Fibroblast of skin of left biceps (primary cell): Measurements from ENCODE around the gene HADH.
"Not testable (repeated sequence)": the region's sequence is repeated elsewhere in the genome, so short reads cannot be mapped to it uniquely, and the experiment has no call there.

ENCODE experiments used
- DNase-seq, 2 experiments: peaks; one replicate each; pipeline ENCODE4 v3.0.0-alpha.2; 2013; ENCODE audit warnings: low read depth in 2 of 2

HADH gene

DNA sequence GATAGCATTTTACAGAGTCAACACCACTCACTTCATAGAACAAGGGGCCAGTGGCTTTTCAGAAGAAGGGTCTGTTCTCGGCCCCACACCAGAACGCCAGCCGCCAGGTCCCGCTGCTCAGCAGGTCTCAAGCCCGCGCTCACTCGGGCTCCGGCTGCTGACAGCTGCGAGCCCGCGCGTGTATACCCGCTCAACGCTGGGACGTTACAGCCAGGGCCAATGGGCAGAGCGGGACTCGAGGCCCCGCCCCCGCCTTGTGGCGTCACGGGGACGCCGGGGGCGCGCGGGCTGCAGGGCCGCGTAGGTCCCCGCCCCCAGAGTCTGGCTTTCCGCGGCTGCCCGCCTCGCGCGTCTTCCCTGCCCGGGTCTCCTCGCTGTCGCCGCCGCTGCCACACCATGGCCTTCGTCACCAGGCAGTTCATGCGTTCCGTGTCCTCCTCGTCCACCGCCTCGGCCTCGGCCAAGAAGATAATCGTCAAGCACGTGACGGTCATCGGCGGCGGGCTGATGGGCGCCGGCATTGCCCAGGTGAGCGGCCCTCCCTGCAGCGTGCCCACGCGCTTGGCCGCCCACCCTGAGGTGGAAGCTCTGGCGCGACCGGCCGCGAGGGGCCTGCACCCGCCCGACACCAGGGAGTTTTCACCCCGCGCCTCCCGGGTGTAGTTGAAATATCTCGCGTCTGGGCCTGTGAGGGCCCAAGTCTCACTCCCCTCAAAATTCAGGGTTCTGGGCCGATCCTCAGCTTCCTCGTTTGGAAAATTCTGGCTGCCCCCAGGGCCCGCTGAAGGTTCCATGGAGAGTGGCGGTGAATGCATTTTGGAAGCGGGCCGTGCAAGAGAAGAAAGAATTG, at the start of gene HADH:
HADH (plus strand) TSS at position 353 of the 850 bp plus-strand sequence; CDS start at position 397, 44 bp downstream.
- DNase-seq: peak; percentile 58 to 66

DNA sequence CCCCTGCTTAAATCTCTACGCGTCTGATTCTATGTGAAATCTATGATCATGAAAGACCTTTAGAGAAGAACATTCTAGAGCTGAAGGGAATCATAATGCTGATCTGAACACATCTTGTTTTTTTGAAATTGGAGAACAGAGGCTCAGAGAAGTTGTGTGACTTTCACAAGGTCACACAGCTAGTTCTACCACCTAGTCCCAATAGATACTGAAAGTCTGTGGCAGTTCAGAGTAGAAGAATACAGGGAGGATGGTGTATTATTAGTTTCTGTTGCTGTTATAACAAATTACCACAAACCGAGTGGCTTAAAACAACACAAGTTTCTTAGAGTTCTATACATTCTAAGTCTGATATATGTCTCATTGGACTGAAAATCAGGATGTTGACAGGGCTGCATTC, 43.9 kb upstream of the HADH start:
- DNase-seq: no peak

DNA sequence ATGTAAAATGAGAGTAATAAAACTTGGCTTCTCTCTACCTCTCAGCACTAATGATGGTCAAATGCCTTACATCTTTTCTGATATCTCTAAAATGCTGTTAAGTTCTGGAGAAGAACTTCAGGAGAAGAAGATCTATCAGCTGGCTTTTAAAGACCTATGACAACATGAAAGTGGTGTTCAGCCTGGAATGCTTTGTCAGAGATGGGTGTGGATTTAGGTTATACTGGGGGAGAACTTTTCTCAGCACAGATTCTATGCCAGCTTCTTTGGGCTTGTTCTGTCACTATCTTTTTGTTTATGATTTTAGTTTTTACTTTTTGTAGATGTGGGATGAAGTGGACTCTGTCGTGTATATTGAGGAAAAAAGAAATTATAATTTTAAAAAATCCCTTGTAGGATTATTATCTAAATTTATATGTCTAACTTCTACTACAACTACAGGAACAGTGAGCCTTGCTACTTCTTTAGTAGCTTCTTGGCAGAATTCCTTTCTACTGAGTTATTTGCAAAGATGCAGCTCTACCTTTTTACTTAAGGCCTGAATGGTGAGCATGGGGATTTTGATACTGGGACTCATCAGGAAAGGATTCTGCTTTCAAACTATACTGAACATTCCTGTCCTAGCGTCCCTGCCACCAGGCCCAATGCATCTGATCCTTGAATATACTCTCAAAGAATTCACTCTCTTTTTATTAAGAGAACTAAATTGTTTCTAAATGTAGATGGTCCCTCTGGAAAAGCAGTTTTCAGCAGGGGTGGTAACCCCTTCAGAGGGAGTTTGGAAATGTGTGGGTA, 38.7 kb upstream of the HADH start:
- no peak for DNase-seq

DNA sequence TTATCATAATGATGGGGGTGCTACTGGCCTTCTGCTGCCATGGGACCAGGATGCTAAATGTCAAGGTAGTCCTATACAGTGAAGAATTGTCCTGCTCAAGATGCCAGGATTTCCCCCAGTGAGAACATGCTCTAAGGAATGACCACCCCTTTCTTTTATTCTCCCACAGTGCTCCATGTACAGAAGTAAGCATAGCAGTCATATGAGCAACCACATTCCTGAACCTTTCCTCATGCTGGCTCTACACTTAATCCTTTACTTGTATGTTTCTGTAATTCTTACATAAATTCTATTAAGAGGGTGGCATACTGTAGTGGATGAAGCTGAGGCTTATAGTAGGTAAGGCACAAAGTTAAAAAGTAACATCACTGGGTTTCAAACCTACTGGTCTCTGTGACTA, 38.1 kb upstream of the HADH start:
- DNase-seq: peak; percentile 42 to 52

DNA sequence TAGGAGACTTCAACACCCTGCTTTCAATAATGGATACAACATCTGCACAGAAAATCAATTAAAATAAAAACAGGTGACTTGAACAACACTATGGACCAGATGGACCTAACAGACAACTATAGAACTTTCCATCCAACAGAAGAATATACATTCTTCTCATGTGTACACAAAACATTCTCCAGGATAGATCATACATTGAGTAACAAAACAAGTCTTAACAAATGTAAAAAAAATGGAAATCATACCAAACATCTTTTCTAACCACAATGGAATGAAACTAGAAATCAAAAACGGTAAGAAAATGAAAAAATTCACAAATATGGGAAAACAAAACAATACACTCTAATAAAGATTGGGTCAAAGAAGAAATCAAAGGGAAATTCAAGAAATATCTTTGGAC, 33.7 kb upstream of the HADH start:
- no peak for DNase-seq

DNA sequence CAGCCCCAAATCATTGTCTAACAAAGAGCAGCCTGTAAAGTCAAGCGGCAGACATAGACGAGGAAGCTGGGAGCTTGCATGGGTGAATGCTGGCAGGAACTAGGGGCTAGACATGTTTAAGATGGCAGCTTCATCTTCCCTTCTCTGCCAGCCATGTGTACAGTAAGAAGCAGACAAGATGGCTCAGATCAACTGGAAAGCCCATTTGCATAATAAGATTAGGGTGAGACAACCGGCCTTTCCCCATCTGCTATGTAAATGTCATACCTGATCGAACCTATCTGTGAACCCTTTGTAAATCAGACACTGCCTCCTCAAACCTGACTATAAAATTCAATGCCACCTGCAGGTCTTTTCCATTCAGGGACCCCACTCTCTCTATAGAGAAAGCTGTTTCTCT, 22.8 kb upstream of the HADH start:
- no peak for DNase-seq

DNA sequence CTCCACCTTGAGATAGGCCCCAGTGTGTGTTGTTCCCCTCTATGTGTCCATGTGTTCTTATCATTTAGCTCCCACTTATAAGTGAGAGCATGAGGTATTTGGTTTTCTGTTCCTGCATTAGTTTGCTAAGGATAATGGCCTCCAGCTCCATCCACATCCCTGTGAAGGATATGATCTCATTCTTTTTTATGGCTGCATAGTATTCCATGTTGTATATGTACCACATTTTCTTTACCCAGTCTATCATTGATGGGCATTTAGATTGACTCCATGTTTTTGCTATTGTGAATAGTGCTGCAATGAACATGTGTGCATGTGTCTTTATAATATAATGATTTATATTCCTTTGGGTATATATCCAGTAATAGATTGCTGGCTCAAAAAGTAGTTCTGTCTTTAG, 22.2 kb upstream of the HADH start:
- DNase-seq: not testable (repeated sequence)

DNA sequence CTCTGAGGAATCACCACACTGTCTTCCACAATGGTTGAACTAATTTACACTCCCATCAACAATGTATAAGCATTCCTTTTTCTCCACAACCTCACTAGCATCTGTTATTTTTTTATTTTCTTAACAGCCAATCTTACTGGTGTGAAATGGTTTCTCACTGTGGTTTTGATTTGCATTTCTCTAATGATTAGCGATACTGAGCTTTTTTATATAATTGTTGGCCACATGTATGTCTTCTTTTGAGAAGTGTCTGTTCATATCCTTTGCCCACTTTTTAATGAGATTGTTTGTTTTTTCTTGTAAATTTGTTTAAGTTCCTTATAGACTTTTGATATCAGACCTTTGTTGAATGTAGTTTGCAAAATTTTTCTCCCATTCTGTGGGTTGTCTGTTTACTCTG, 21.8 kb upstream of the HADH start:
- DNase-seq: not testable (repeated sequence)

DNA sequence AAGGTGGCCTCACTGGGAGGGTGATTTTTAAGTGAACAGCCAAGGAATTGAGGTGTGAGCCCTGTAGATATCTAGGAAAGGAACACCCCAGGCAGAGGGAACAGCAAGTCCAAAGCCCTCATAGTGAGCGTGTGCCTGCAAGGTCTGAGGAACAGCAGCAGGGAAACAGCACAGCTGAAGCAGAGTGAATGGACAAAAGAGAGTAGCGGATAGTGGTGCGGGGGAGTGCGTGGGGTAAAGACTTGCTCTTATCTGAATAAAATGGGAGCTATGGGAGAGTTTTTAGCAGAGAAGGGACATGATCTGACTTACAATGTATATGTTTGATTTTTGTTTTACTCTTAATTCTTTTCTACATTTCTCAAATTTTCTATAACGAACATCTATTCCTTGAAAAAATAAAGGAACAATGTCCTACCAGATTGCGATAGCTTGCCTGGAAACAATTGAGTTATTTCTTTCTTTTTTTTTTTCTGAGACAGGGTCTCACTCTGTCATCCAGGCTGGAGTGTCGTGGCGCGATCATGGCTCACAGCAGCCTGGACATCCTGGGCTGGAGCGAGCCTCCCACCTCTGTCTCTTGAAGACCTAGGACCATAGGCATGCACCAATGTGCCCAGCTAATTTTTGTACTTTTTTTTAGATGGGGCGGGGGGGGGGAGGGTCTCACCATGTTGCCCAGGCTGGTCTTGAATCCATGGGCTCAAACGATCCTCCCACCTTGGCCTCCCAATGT, 19.5 kb upstream of the HADH start:
- no peak for DNase-seq

DNA sequence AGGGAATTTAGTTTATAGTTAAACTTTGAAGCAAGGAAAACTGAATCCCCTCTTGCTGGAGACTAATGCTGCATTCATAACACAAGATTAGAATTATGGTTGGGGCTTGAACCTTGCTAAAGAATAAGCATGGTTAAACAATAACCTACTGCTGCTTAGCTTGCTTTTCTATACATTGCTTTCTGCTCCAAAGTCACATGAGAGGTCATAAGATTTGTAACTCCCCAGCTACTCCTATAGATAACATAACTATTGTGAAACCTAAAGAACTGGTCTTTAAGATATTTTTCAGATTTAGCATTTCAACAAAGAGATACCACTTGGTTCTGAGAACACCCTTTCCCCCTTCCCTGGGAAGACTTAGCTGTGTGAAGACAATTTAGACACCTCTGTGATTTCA, 17.1 kb upstream of the HADH start:
- no peak for DNase-seq

DNA sequence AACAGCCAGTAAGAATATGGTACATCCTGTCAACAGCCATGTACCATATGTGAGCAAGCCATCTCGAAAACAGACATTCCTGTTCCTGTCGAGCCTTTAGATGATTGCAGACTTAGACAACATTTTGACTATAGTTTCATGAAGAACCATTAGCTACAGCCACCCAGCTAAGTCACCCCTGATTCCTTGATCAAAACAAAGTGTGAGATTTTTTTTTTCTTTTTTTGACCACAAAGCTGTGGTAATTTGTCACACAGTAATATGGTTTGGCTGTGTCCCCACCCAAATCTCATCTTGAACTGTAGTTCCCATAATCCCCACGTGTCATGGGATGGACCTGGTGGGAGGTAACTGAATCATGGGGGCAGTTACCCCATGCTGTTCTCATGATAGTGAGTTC, 15.2 kb upstream of the HADH start:
- no peak for DNase-seq

DNA sequence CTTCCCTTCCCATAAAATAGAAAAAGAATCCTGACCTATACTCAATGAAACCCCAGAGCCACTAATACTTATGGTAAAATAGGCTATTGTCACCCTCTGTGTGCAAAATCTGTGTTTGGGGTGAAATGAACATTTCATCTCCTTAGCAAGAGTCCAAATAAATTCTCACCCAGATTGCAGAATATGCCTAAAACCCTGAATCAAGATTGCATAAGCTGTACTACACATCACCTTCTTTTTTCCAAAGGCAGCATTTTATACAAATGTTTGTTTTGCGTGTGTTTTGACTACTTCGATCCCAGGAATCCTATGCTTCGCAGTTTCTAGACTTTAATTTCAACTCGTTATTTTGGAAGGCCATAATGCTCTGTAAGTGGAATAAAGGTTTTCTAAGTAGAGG, 12.2 kb upstream of the HADH start:
- no peak for DNase-seq

DNA sequence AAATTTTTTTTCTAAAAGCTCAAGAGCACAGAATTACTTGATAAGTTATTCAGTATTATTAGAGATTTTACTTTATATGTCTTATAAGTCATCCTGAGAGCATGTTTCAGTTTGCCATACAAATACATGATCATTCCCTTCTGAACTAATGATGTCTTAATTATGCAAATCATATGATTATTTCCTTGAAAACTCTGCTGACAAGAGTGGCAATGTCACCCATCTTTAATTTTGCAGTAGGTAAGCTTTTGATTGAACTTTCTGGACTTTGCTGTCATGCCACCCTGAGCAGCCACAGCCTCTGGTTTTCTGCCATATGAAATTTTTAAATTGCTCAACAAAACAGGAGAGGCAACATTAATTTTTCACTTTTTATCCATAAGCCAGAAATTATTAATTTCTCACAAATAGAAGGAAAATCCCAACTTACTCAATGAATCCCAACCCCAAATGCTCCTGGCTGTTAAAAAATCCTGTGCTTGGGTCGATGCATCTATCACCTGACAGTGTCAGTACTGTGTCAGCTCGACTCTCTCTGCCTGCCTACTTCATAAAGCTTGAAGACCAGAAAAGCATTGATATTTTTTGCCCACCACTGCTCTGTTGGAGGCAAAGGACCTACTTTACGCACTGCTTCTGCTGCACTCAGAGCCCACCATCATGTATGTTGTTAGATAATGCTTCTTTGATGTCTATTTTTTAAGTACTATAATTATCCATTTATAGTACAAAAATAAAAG, 11.6 kb upstream of the HADH start:
- DNase-seq: no peak

DNA sequence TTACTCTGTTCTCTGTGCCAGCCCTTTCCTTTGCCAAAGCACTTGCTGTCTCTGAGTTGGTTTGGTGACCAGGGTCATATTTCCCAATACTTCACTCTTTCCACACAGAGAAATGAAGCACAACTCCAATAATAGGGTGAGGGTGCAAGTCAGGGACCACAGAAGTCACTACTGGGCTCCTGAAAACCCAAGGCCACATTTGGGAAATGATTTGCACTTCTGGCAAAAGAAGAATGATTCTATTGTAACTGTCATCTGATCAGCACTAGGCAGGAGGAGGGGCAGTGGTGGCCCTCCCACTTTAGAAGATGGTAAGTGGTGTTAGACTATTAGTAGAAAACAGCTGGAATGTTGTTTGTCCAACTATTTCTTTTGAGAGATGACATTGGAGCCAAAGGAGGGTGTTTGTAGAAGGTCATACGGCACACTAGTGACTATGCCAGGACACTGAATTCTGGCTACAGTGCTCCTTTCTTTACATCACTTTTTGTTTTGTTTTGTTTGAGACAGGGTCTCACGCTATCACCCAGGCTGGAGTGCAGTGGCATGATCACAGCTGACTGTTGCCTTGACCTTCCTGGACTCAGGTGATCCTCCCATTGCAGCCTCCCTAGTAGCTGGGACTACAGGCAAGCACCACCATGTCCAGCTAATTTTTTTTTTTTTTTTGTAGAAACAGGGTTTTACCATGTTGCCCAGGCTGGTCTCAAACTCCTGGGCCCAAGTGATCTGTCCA, 10.8 kb upstream of the HADH start:
- DNase-seq: no peak

DNA sequence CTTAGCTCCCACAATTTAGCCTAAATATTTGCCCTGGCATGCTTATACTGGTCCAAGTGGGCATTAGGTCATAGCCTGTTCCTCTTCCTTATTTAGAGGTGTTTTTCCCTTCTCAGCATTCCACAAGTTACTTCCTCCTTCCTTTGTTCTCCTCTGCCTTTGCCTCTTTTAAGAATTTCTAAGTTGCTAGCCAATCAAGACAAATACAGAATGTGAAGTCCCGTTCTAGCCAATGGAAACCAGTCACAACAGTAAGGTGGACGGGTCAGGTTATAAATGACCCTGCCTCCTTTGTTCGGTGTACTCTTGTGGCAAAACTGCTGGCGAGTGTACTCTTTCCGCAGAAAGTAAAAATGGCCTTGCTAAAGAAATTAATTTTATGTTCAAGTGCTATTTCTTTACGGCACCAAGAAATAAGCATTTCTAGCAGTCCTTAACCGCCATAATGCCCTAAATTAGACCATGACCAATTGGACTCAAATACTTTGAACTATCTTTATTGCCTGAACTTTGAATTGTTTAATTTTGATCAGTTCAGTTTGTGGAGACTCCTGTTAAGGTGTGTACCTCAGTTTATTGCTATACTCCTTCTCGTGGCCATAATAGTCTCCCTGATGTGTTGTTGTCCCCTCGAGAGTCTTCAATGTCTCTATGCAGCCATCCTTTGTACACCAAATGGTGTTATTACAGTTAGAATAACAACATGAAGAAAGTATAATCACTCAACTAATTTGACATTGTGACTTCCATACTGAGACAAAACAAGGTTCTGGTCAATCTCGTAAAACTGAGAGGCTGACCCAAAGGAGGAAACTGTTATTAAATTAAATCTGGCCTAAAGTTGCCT, 1.6 kb upstream of the HADH start:
- no peak for DNase-seq

DNA sequence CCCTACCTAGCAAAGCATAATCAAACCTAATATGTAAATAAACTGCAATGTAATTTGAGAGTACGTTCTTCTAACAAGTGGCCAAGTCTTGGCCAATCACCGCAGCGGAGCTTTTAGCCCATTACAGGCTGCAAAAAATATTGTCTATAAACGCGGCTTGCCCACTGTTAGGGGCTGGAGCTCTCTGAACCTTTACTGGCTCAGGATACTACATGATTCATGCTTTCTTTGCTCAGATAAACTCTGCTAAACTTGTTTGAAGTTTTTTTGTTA, 990 bp upstream of the HADH start:
- no peak for DNase-seq

DNA sequence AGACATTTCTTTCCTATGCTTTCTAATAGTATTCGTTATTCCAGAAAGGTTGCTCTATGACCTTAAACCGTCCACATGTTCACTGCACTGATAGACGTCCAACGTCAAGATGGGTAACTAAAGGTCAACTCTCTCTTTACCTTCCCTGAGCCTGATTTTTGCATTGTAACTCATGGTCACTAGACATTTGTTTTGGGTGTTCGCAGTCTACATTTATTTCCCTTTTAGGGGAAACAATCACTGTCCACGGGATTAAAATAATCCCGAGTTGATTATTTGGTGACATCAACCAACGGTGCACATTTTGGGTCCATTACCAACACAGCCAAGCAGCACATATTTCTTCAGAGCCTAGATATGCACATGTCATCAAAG, 540 bp upstream of the HADH start:
- no peak for DNase-seq

DNA sequence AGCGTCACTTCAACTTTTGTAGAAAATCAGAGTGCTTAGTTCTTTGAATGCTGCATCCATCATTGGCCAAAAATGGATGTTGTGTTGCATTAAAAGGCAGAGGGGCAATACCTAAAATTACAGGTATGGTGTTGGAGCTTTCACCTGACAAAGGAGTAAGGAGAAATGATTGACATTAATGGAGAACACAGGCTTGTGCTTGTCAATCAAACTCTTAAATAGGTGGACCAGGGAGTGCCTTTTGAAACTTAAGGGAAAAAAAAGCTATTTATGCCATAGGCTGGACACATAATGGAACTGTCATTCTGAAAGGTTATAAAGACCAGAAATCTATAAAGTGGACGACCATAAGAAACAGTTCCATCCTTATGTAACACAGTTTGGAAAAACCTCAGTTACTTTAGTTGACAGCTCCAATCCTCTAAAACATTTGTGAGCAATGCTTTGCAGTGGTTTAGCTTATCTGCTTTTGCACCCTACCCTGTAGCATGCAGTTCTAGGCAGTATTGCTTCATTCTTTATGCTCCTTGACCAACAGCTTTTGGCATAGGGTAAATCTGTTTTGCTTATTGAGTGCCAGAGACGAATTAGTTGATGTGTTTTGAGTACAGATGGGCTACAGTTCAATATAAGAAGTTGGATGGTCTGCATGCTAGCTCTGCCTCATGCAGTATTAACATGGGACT, 2.4 kb downstream of the HADH start:
- DNase-seq: no peak

DNA sequence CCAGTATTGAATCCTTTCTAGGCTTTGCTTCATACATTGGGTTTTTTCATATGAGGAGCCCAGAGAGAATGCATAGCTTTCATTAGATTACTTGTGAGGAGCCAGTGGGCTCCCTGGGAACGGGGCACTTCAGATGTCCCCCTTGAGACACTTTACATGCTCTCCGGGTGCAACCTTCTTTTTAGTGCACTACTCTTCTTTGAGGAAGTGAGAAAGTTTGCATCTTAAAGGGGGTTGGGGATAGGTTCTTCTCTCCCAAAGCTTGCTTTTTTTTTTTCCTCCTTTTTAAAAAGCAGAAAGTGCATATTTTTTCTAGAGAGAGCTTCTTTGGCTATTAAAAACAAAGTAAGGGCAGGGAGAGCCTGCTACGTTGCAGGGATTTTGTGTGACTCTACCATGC, 4.3 kb downstream of the HADH start:
- no peak for DNase-seq

DNA sequence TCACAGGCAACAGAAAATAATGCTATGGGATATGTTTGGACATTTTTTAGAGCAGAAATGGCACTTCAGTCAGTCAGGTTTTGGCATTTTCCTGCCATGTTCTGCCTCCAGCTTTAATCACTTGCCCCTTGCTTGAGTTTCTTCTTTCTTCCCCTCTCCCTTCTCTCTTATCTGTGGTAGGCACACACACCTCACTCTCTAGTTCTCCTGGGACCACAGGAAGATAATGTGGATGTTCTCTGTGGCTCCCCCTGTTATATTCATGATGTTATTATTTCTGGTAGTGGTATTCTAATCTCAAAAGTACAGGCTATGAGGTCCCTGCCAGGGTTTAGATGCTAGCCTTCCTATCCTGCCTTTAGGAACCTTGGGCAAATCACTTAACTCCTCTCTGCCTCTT, 5.2 kb downstream of the HADH start:
- no peak for DNase-seq
